ENCODE data around the gene FHDC1.
A peak's percentile ranks its signal among the peaks of the same experiment; 100 is the strongest.

The FHDC1 gene

DNA sequence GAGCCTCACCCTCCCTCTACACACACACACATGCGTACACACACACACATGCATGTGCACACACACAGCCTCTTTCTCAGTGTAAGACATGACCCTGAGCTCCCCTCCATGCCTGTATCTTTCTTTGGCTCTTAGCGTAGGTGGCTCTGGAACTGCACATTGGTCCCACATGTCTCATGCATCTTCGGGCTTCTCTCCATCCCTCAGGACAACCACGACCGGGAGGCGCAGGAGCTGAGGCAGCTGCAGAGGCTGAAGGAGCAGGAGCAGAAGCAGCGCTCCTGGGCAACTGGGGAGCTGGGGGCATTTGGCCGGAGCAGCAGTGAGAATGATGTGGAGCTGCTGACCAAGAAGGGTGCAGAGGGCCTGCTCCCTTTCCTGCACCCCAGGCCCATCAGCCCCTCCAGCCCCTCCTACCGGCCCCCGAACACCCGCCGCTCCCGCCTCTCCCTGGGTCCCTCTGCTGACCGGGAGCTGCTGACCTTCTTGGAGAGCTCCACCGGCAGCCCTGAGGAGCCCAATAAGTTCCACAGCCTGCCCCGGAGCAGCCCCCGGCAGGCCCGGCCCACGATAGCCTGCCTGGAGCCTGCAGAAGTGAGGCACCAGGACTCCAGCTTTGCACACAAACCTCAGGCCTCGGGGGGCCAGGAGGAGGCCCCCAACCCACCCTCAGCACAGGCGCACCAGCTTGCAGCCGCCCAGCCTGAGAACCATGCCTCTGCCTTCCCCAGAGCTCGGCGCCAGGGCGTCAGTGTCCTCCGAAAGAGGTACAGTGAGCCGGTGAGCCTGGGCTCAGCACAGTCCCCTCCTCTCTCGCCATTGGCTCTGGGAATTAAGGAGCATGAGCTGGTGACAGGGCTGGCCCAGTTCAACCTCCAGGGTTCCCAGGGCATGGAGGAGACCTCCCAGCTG is 38.6 kb downstream of the FHDC1 start:
- DNase-seq = no peak
- peak overlapping the region; percentile 99 for H2AK5ac ChIP-seq (ENCODE audit: low read length, severe bottlenecking)
- WGBS = 93% methylated on average over 26 of the region's 28 CpGs
- H3K4ac ChIP-seq (ENCODE audit: low read depth in 1 of 2, low read length in 2 of 2) = no peak overlapping the region
- H3K4me1 ChIP-seq (ENCODE audit: control insufficient read depth, insufficient read depth, low read depth, low read length) = peaks cover 28% of the 10 kb centered on the region
- no peak overlapping the region for H3K4me2 ChIP-seq (ENCODE audit: low read length, poor library complexity, severe bottlenecking)
- no peaks in the 10 kb centered on the region for H3K9me3 ChIP-seq (ENCODE audit: control insufficient read depth, low read length)
- H3K27me3 ChIP-seq (ENCODE audit: control insufficient read depth in 1 of 2, insufficient read depth in 1 of 2, low read length in 2 of 2) = peaks cover 0 to 9% of the 10 kb centered on the region in 2 experiments
- peaks cover 0 to 41% of the 10 kb centered on the region in 2 experiments for H3K36me3 ChIP-seq (ENCODE audit: control insufficient read depth in 1 of 2, insufficient read depth in 2 of 2, low read depth in 1 of 2, low read length in 2 of 2)
- H2BK12ac ChIP-seq (ENCODE audit: low read length in 2 of 2) = peak overlapping the region in 1 of 2 experiments; percentile 39
- H3K23ac ChIP-seq (ENCODE audit: low read length in 2 of 2) = no peak overlapping the region
- H3K4me3 ChIP-seq (ENCODE audit: insufficient read depth in 1 of 2, low read depth in 1 of 2, low read length in 2 of 2) = no peak overlapping the region
- H3K14ac ChIP-seq (ENCODE audit: low read length in 2 of 2) = no peak overlapping the region
- peaks cover 6% of the 10 kb centered on the region for H3K79me1 ChIP-seq (replicated peaks; ENCODE audit: low read length, poor library complexity, severe bottlenecking)
- H3K18ac ChIP-seq (ENCODE audit: low read depth in 1 of 2, low read length in 2 of 2) = no peak overlapping the region
- H4K8ac ChIP-seq (ENCODE audit: low read length) = no peak overlapping the region
- no peak overlapping the region for H2AFZ ChIP-seq (ENCODE audit: low read depth, low read length)
- no peak overlapping the region for H4K91ac ChIP-seq (ENCODE audit: low read length)
- H3K9ac ChIP-seq (ENCODE audit: low read length) = no peak overlapping the region
- H2BK120ac ChIP-seq (ENCODE audit: low read depth, low read length) = no peak overlapping the region
- H3K27ac ChIP-seq (ENCODE audit: low read length, poor library complexity, severe bottlenecking) = peak overlapping the region; percentile 98
- H2BK5ac ChIP-seq (ENCODE audit: low read depth, low read length, poor library complexity, severe bottlenecking) = no peak overlapping the region
- no peak overlapping the region for H2BK15ac ChIP-seq (ENCODE audit: low read depth, poor library complexity, severe bottlenecking)

DNA sequence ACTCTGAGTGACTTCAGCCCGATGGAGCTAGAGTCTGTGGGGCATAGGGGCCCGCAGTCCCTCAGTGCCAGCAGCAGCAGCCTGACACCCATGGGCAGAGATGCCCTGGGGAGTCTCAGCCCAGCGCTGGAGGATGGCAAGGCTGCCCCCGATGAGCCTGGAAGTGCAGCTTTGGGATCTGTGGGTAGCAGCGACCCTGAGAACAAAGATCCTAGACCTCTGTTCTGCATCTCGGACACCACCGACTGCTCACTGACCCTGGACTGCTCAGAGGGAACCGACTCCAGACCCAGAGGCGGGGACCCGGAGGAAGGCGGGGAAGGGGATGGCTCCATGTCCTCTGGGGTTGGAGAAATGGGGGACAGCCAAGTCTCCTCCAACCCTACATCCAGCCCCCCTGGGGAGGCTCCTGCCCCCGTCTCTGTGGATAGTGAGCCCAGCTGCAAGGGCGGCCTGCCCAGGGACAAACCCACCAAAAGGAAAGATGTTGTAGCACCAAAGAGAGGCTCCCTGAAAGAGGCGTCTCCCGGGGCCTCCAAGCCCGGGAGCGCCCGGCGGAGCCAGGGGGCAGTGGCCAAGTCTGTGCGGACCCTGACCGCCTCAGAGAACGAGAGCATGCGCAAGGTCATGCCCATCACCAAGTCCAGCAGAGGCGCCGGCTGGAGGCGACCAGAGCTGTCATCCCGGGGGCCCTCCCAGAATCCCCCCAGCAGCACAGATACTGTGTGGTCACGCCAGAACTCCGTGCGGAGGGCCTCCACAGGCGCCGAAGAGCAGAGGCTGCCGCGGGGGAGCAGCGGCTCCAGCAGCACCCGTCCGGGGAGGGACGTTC is 39.5 kb downstream of the FHDC1 start:
- Histone ChIP-seq H3K4ac (ENCODE audit: low read depth in 1 of 2, low read length in 2 of 2) (no peak overlapping the region), H3K79me1 (replicated peaks; ENCODE audit: low read length, poor library complexity, severe bottlenecking) (peaks cover 6% of the 10 kb centered on the region), H3K9ac (ENCODE audit: low read length) (no peak overlapping the region), H4K8ac (ENCODE audit: low read length) (no peak overlapping the region), H2AFZ (ENCODE audit: low read depth, low read length) (no peak overlapping the region), H3K27me3 (ENCODE audit: control insufficient read depth in 1 of 2, insufficient read depth in 1 of 2, low read length in 2 of 2) (peaks cover 0 to 9% of the 10 kb centered on the region in 2 experiments), H3K9me3 (ENCODE audit: control insufficient read depth, low read length) (no peaks in the 10 kb centered on the region), H3K27ac (ENCODE audit: low read length, poor library complexity, severe bottlenecking) (no peak overlapping the region), H3K14ac (ENCODE audit: low read length in 2 of 2) (no peak overlapping the region), H3K18ac (ENCODE audit: low read depth in 1 of 2, low read length in 2 of 2) (no peak overlapping the region), H3K36me3 (ENCODE audit: control insufficient read depth in 1 of 2, insufficient read depth in 2 of 2, low read depth in 1 of 2, low read length in 2 of 2) (peaks cover 0 to 41% of the 10 kb centered on the region in 2 experiments), H2BK15ac (ENCODE audit: low read depth, poor library complexity, severe bottlenecking) (no peak overlapping the region), H4K91ac (ENCODE audit: low read length) (no peak overlapping the region), H2BK5ac (ENCODE audit: low read depth, low read length, poor library complexity, severe bottlenecking) (no peak overlapping the region), H2BK120ac (ENCODE audit: low read depth, low read length) (no peak overlapping the region), H3K4me2 (ENCODE audit: low read length, poor library complexity, severe bottlenecking) (no peak overlapping the region), H3K23ac (ENCODE audit: low read length in 2 of 2) (no peak overlapping the region), H3K4me3 (ENCODE audit: insufficient read depth in 1 of 2, low read depth in 1 of 2, low read length in 2 of 2) (no peak overlapping the region), H2BK12ac (ENCODE audit: low read length in 2 of 2) (no peak overlapping the region), H3K4me1 (ENCODE audit: control insufficient read depth, insufficient read depth, low read depth, low read length) (peaks cover 27% of the 10 kb centered on the region), H2AK5ac (ENCODE audit: low read length, severe bottlenecking) (no peak overlapping the region)
- no peak for DNase-seq
- WGBS = 94% methylated on average over 35 of the region's 38 CpGs

DNA sequence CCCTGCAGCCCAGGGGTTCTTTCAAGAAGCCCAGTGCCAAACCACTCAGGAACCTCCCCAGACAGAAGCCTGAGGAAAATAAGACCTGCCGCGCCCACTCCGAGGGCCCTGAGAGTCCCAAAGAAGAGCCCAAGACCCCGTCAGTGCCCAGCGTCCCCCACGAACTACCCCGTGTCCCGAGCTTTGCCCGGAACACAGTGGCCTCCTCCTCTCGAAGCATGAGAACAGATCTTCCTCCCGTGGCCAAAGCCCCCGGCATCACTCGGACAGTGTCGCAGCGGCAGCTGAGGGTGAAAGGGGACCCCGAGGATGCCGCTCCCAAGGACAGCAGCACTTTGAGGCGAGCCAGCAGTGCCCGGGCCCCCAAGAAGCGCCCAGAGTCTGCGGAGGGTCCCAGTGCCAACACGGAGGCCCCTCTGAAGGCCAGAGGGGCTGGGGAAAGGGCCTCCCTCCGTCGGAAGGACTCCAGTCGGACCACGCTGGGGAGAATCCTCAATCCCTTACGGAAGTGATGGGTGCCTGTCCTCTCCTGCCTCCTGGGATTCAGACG is 40.2 kb downstream of the FHDC1 start:
- Histone ChIP-seq H2BK15ac (ENCODE audit: low read depth, poor library complexity, severe bottlenecking) (no peak overlapping the region), H2BK5ac (ENCODE audit: low read depth, low read length, poor library complexity, severe bottlenecking) (no peak overlapping the region), H3K27me3 (ENCODE audit: control insufficient read depth in 1 of 2, insufficient read depth in 1 of 2, low read length in 2 of 2) (peaks cover 0 to 9% of the 10 kb centered on the region in 2 experiments), H3K4me3 (ENCODE audit: insufficient read depth in 1 of 2, low read depth in 1 of 2, low read length in 2 of 2) (no peak overlapping the region), H4K91ac (ENCODE audit: low read length) (no peak overlapping the region), H3K4me2 (ENCODE audit: low read length, poor library complexity, severe bottlenecking) (no peak overlapping the region), H3K4ac (ENCODE audit: low read depth in 1 of 2, low read length in 2 of 2) (no peak overlapping the region), H3K4me1 (ENCODE audit: control insufficient read depth, insufficient read depth, low read depth, low read length) (peaks cover 28% of the 10 kb centered on the region), H3K79me1 (replicated peaks; ENCODE audit: low read length, poor library complexity, severe bottlenecking) (peaks cover 6% of the 10 kb centered on the region), H3K27ac (ENCODE audit: low read length, poor library complexity, severe bottlenecking) (no peak overlapping the region), H3K9ac (ENCODE audit: low read length) (no peak overlapping the region), H2BK12ac (ENCODE audit: low read length in 2 of 2) (no peak overlapping the region), H3K18ac (ENCODE audit: low read depth in 1 of 2, low read length in 2 of 2) (no peak overlapping the region), H4K8ac (ENCODE audit: low read length) (no peak overlapping the region), H3K14ac (ENCODE audit: low read length in 2 of 2) (no peak overlapping the region), H2AFZ (ENCODE audit: low read depth, low read length) (no peak overlapping the region), H3K9me3 (ENCODE audit: control insufficient read depth, low read length) (no peaks in the 10 kb centered on the region), H3K36me3 (ENCODE audit: control insufficient read depth in 1 of 2, insufficient read depth in 2 of 2, low read depth in 1 of 2, low read length in 2 of 2) (peaks cover 0 to 41% of the 10 kb centered on the region in 2 experiments), H3K23ac (ENCODE audit: low read length in 2 of 2) (no peak overlapping the region), H2AK5ac (ENCODE audit: low read length, severe bottlenecking) (no peak overlapping the region), H2BK120ac (ENCODE audit: low read depth, low read length) (no peak overlapping the region)
- 92% methylated on average over 28 of the region's 28 CpGs for WGBS
- no peak for DNase-seq
